K562 (cell line): ENCODE measurements around the gene SETD5. TPM values are rescaled to one million over a fixed set of nuclear protein-coding genes. Genes with fewer than 3 reads are reported as not detected.
A peak's percentile ranks its signal among the peaks of the same experiment; 100 is the strongest.

Experiments
- BHLHE40 ChIP-seq: IDR thresholded peaks from 2 replicates; pipeline ENCODE4 v1.6.1; 2011; ENCODE audit warnings: low read length, improper control_type of control experiment
- BRCA1 ChIP-seq, 2 experiments: fragments of 450-650 bp in 1 of 2; sonication (generic) in 1 of 2; formaldehyde crosslinking in 1 of 2; IDR thresholded peaks; 2 replicates each; pipeline versions ENCODE4 v1.5.0 to v1.6.1; 2017 to 2020; ENCODE audit warnings: mild to moderate bottlenecking in 1 of 2, missing genetic modification reagents in 1 of 2
- CC2D1A ChIP-seq: fragments of 450-650 bp; IDR thresholded peaks from 2 replicates; pipeline ENCODE4 v1.6.1; 2017; ENCODE audit warnings: mild to moderate bottlenecking
- E2F6 ChIP-seq, 2 experiments: IDR thresholded peaks; 2 replicates each; pipeline ENCODE4 v1.6.1; 2011; ENCODE audit warnings: borderline replicate concordance in 1 of 2, control low read depth in 1 of 2, low read depth in 1 of 2, low read length in 1 of 2, mild to moderate bottlenecking in 1 of 2, mixed read lengths in 1 of 2, moderate library complexity in 1 of 2; ENCODE audit not compliant: insufficient read depth in 1 of 2, insufficient read length in 1 of 2, poor library complexity in 1 of 2, severe bottlenecking in 1 of 2; ENCODE audit errors: extremely low read depth in 1 of 2
- EP400 ChIP-seq: fragments of 450-650 bp; IDR thresholded peaks from 2 replicates; pipeline ENCODE4 v1.6.1; 2017; ENCODE audit warnings: antibody characterized with exemption, mild to moderate bottlenecking, moderate library complexity
- GATAD2B ChIP-seq: fragments of 450-650 bp; IDR thresholded peaks from 2 replicates; pipeline ENCODE4 v1.6.1; 2017; ENCODE audit warnings: mild to moderate bottlenecking, borderline replicate concordance
- HDAC6 ChIP-seq: IDR thresholded peaks from 2 replicates; pipeline ENCODE4 v1.6.1; 2012; ENCODE audit warnings: low read depth, mild to moderate bottlenecking, control low read depth, inconsistent platforms, low read length, moderate library complexity
- HMG20A ChIP-seq: fragments of 450-650 bp; formaldehyde crosslinking; conservative IDR thresholded peaks from 2 replicates; pipeline ENCODE4 v1.4.0; 2020; ENCODE audit warnings: mild to moderate bottlenecking, mixed read lengths
- MAFG ChIP-seq: fragments of 450-650 bp; conservative IDR thresholded peaks from 2 replicates; pipeline ENCODE4 v1.6.1; 2016; ENCODE audit warnings: missing genetic modification characterization, missing compliant biosample characterization
- NR4A1 ChIP-seq, 2 experiments: fragments of 250-450 bp in 1 of 2; fragments of 450-650 bp in 1 of 2; sonication (Bioruptor Pico) in 1 of 2; IDR thresholded peaks; 2 replicates each; pipeline versions ENCODE4 v1.4.0 to v1.6.1; 2016 to 2020; ENCODE audit warnings: mild to moderate bottlenecking in 2 of 2, missing compliant biosample characterization in 1 of 2, missing genetic modification characterization in 1 of 2, moderate library complexity in 1 of 2
- POLR2AphosphoS5 ChIP-seq: IDR thresholded peaks from 2 replicates; pipeline ENCODE4 v1.6.1; 2011; ENCODE audit warnings: mild to moderate bottlenecking, low read depth, low read length, moderate library complexity; ENCODE audit not compliant: control insufficient read depth, insufficient read depth
- STAT5B ChIP-seq: fragments of 250-450 bp; sonication (Bioruptor Pico); IDR thresholded peaks from 2 replicates; pipeline ENCODE4 v1.8.0; 2021; ENCODE audit warnings: mild to moderate bottlenecking, inconsistent platforms
- TAF7 ChIP-seq: fragments of 450-650 bp; IDR thresholded peaks from 2 replicates; pipeline ENCODE4 v1.6.1; 2016; ENCODE audit warnings: missing genetic modification characterization, missing compliant biosample characterization
- ZNF586 ChIP-seq: fragments of 450-650 bp; formaldehyde crosslinking; conservative IDR thresholded peaks from 2 replicates; pipeline ENCODE4 v1.4.0; 2020; ENCODE audit warnings: mild to moderate bottlenecking, moderate library complexity
- polyA plus RNA-seq, 8 experiments: library from polyadenylated mRNA; depleted of rRNA in 4 of 8; stranded (reverse) in 5 of 8; unstranded in 3 of 8; fragments of >200 nt; fragmentation: Nextera tagmentation in 2 of 8; fragmentation: Illumina TruSeq in 1 of 8; extraction: Ambion mirVana in 2 of 8; extraction: Trizol in 1 of 8; gene quantifications; 2 replicates each; pipeline versions ENCODE4 v1.2.1 to v1.2.3, GENCODE V29; 2011 to 2014; ENCODE audit warnings: inconsistent platforms in 1 of 8, missing spikeins in 1 of 8
- total RNA-seq, 7 experiments: library from RNA; depleted of rRNA in 6 of 7; stranded (reverse); fragments of >200 nt in 6 of 7; fragmentation: Illumina TruSeq in 2 of 7; extraction: Trizol in 2 of 7; gene quantifications; 2 replicates each; pipeline versions ENCODE4 v1.2.1 to v1.2.3, GENCODE V29; 2011 to 2021; ENCODE audit warnings: low replicate concordance in 1 of 7
- TF ChIP-seq, protein P1 (sequence below): IDR thresholded peaks from 2 replicates; pipeline ENCODE4 v1.6.1; 2014; ENCODE audit warnings: antibody characterized with exemption
- TF ChIP-seq, protein P2 (sequence below): fragments of 450-650 bp; formaldehyde crosslinking; IDR thresholded peaks from 2 replicates; pipeline ENCODE4 v1.4.0; 2022; ENCODE audit warnings: missing genetic modification characterization
- TF ChIP-seq, protein P3 (sequence below), 3 experiments: IDR thresholded peaks in 2 of 3; conservative IDR thresholded peaks in 1 of 3; 2 replicates each; pipeline ENCODE4 v1.5.1; 2011 to 2012; ENCODE audit warnings: low read length in 3 of 3, mild to moderate bottlenecking in 3 of 3, control low read depth in 2 of 3, improper control_type of control experiment in 1 of 3, inconsistent platforms in 1 of 3, low read depth in 1 of 3, mixed read lengths in 1 of 3, moderate library complexity in 1 of 3; ENCODE audit not compliant: insufficient read depth in 2 of 3

SETD5 gene
- total and polyA plus RNA-seq, 9 of the 15 experiments (the other 6 are each of a cell fraction or from before 2014, with no cell fraction given), result 20.8 to 135 (median 87.2) TPM

- TF ChIP-seq ZNF586 (CRISPR knock-in tag) (no peak), BRCA1 (IDR thresholded peaks at IDR 0.05) (no peak), BRCA1 (CRISPR knock-in tag; IDR thresholded peaks at IDR 0.05) (no peak), STAT5B (no peak), GATAD2B (no peak), E2F6 (IDR thresholded peaks at IDR 0.05; ENCODE audit: borderline replicate concordance in 1 of 2, extremely low read depth in 1 of 2, insufficient read depth in 1 of 2, insufficient read length in 1 of 2, low read depth in 1 of 2, low read length in 1 of 2, poor library complexity in 1 of 2, severe bottlenecking in 1 of 2) (no peak), EP400 (peak; percentile 7; the same call in 1 of the 2 replicates), HDAC6 (no peak), HMG20A (CRISPR knock-in tag) (no peak), CC2D1A (no peak), NR4A1 (CRISPR knock-in tag; IDR thresholded peaks at IDR 0.05) (no peak), NR4A1 (tag; IDR thresholded peaks at IDR 0.05) (peak; percentile 55; the same call in 1 of the 2 replicates), BHLHE40 (0 out of 2 replicates have a peak, but pooled peaks have one; percentile 52), POLR2AphosphoS5 (no peak), MAFG (tag) (no peak), TAF7 (tag) (no peak)
- TF ChIP-seq, protein P1, sequence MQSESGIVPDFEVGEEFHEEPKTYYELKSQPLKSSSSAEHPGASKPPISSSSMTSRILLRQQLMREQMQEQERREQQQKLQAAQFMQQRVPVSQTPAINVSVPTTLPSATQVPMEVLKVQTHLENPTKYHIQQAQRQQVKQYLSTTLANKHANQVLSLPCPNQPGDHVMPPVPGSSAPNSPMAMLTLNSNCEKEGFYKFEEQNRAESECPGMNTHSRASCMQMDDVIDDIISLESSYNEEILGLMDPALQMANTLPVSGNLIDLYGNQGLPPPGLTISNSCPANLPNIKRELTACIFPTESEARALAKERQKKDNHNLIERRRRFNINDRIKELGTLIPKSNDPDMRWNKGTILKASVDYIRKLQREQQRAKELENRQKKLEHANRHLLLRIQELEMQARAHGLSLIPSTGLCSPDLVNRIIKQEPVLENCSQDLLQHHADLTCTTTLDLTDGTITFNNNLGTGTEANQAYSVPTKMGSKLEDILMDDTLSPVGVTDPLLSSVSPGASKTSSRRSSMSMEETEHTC, result no peak
- TF ChIP-seq, protein P2, sequence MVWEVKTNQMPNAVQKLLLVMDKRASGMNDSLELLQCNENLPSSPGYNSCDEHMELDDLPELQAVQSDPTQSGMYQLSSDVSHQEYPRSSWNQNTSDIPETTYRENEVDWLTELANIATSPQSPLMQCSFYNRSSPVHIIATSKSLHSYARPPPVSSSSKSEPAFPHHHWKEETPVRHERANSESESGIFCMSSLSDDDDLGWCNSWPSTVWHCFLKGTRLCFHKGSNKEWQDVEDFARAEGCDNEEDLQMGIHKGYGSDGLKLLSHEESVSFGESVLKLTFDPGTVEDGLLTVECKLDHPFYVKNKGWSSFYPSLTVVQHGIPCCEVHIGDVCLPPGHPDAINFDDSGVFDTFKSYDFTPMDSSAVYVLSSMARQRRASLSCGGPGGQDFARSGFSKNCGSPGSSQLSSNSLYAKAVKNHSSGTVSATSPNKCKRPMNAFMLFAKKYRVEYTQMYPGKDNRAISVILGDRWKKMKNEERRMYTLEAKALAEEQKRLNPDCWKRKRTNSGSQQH (CRISPR knock-in tag), result no peak
- TF ChIP-seq, protein P3, sequence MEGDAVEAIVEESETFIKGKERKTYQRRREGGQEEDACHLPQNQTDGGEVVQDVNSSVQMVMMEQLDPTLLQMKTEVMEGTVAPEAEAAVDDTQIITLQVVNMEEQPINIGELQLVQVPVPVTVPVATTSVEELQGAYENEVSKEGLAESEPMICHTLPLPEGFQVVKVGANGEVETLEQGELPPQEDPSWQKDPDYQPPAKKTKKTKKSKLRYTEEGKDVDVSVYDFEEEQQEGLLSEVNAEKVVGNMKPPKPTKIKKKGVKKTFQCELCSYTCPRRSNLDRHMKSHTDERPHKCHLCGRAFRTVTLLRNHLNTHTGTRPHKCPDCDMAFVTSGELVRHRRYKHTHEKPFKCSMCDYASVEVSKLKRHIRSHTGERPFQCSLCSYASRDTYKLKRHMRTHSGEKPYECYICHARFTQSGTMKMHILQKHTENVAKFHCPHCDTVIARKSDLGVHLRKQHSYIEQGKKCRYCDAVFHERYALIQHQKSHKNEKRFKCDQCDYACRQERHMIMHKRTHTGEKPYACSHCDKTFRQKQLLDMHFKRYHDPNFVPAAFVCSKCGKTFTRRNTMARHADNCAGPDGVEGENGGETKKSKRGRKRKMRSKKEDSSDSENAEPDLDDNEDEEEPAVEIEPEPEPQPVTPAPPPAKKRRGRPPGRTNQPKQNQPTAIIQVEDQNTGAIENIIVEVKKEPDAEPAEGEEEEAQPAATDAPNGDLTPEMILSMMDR (IDR thresholded peaks at IDR 0.05 in 2 of 3, conservative IDR thresholded peaks at IDR 0.05 in 1 of 3; ENCODE audit: insufficient read depth in 2 of 3, low read depth in 1 of 3, low read length in 3 of 3), result no peak
Measured at GRCh38 chr3:9409981-9410854, 12.8 kb downstream of the SETD5 start (continued).
